ENCODE measurements around the gene KRTAP10-6. TPM values are rescaled to one million over a fixed set of nuclear protein-coding genes. Genes with fewer than 3 reads are reported as not detected.

The KRTAP10-6 gene
- total RNA-seq, 1 experiment from 2014 or later: not detected

GRCh38 chr21:44578371-44579055 lies 13.8 kb downstream of the KRTAP10-6 start:
- H3K9me3 ChIP-seq (ENCODE audit: control insufficient read depth in 1 of 2, insufficient read depth in 1 of 2, low read depth in 1 of 2, low read length in 2 of 2): peaks cover 0 to 4% of the 10 kb centered on the region in 2 experiments; a peak in 2 of 4 replicates
- H3K36me3 ChIP-seq (ENCODE audit: control insufficient read depth in 1 of 2, insufficient read depth in 2 of 2, low read length in 2 of 2): no peaks in the 10 kb centered on the region
- H3K4me3 ChIP-seq (replicated peaks in 1 of 2; ENCODE audit: low read depth in 1 of 2, low read length in 2 of 2): no peak overlapping the region
- no peaks in the 10 kb centered on the region for H3K27me3 ChIP-seq (ENCODE audit: insufficient read depth, low read length)
- CTCF ChIA-PET: no interaction called here
- no peak overlapping the region for H3K27ac ChIP-seq (ENCODE audit: low read depth, low read length)
- peaks cover 0 to 3% of the 10 kb centered on the region in 2 experiments; a peak in 1 of 4 replicates for H3K4me1 ChIP-seq (ENCODE audit: control insufficient read depth in 1 of 2, insufficient read depth in 2 of 2, low read length in 2 of 2)
- intact Hi-C loops (cut with micrococcal nuclease): no loop called here
- BruUV-seq (replicated peaks): no TSS peak
- no peak overlapping the region for H3K4me2 ChIP-seq (ENCODE audit: low read length)
- no peak overlapping the region for H2AFZ ChIP-seq (ENCODE audit: low read depth, low read length, poor library complexity, severe bottlenecking)
- no peaks in the 10 kb centered on the region for H3K9me2 ChIP-seq (ENCODE audit: insufficient read depth)
- DNase-seq (ENCODE audit: low read depth, low spot score) (no peak), ATAC-seq (no peak)
- RAD21 ChIA-PET (ENCODE audit: low non-redundant PET in 1 of 2, low total read pairs in 2 of 2, uncharacterized antibody in 2 of 2, unreplicated experiment in 2 of 2): no interaction called here
- no peaks in the 10 kb centered on the region for H3K79me2 ChIP-seq (ENCODE audit: insufficient read depth, low read length)
- no peak for TF ChIP-seq SP1 (IDR thresholded peaks at IDR 0.05; ENCODE audit: low read depth)
- TF ChIP-seq REST (IDR thresholded peaks at IDR 0.05; ENCODE audit: low read depth): no peak
- TF ChIP-seq MAX (IDR thresholded peaks at IDR 0.05): no peak
- TF ChIP-seq RAD21 (IDR thresholded peaks at IDR 0.05; ENCODE audit: low read depth): no peak
- TF ChIP-seq ZNF274 (IDR thresholded peaks at IDR 0.05; ENCODE audit: low read depth, low read length): no peak
- no peak for TF ChIP-seq CEBPB (IDR thresholded peaks at IDR 0.05; ENCODE audit: low read depth)
- no peak for TF ChIP-seq CBX3 (IDR thresholded peaks at IDR 0.05; ENCODE audit: low read depth)
- no peak for TF ChIP-seq TCF7L2 (IDR thresholded peaks at IDR 0.05; ENCODE audit: borderline replicate concordance, extremely low read depth, insufficient read depth, insufficient read length)
- no peak for TF ChIP-seq SIN3A (IDR thresholded peaks at IDR 0.05; ENCODE audit: low read depth)
- no peak for TF ChIP-seq EGR1 (IDR thresholded peaks at IDR 0.05; ENCODE audit: low read depth)
- TF ChIP-seq POLR2A (IDR thresholded peaks at IDR 0.05; ENCODE audit: borderline replicate concordance, extremely low read depth, insufficient read depth, insufficient read length): no peak
- TF ChIP-seq ATF3 (IDR thresholded peaks at IDR 0.05): no peak
- no peak for TF ChIP-seq FOSL1 (IDR thresholded peaks at IDR 0.05; ENCODE audit: low read depth)
- TF ChIP-seq CTCF (IDR thresholded peaks at IDR 0.05 in 2 of 3, conservative IDR thresholded peaks at IDR 0.05 in 1 of 3; ENCODE audit: borderline replicate concordance in 1 of 3, insufficient read depth in 1 of 3, low read depth in 2 of 3, low read length in 2 of 3): no peak
- no peak for TF ChIP-seq SRF (IDR thresholded peaks at IDR 0.05; ENCODE audit: low read depth)
- no peak for TF ChIP-seq ZFX (IDR thresholded peaks at IDR 0.05)
- no peak overlapping the region for H3K9ac ChIP-seq (ENCODE audit: low read length)
- POLR2A ChIA-PET: no interaction called here
- no peaks in the 10 kb centered on the region for H4K20me1 ChIP-seq (ENCODE audit: insufficient read depth)

All from HCT116 (cell line).